HEK293T (cell line): ENCODE measurements around the gene ERCC6.
A peak's percentile ranks its signal among the peaks of the same experiment; 100 is the strongest.

ENCODE experiments used
- CTCF ChIA-PET: fragments of 350-600 bp; formaldehyde crosslinking; extraction: SDS; loops from one replicate; lab custom pipeline; 2021; ENCODE audit warnings: antibody characterized with exemption, inconsistent platforms; lab: Yijun Ruan, JAX
- POLR2A ChIA-PET: fragments of 350-600 bp; formaldehyde crosslinking; extraction: SDS; loops from one replicate; lab custom pipeline; 2020; ENCODE audit warnings: antibody characterized with exemption, inconsistent platforms; lab: Yijun Ruan, JAX
- DNase-seq: peaks from one replicate; pipeline ENCODE4 v3.0.0; 2012; ENCODE audit warnings: mixed read lengths; ENCODE audit errors: extremely low spot score
- ARNT ChIP-seq: fragments of 450-650 bp; IDR thresholded peaks from 2 replicates; pipeline ENCODE4 v1.6.1; 2017; ENCODE audit warnings: mild to moderate bottlenecking
- BHLHE40 ChIP-seq: fragments of 450-650 bp; IDR thresholded peaks from 2 replicates; pipeline ENCODE4 v1.6.1; 2016; ENCODE audit warnings: mild to moderate bottlenecking, moderate library complexity, borderline replicate concordance
- CTBP1 ChIP-seq: fragments of 450-650 bp; IDR thresholded peaks from 2 replicates; pipeline ENCODE4 v1.6.1; 2016; ENCODE audit warnings: borderline replicate concordance
- ELF4 ChIP-seq: fragments of 450-650 bp; IDR thresholded peaks from 2 replicates; pipeline ENCODE4 v1.6.1; 2017; ENCODE audit warnings: antibody characterized with exemption
- FOXA1 ChIP-seq: fragments of 450-650 bp; IDR thresholded peaks from 2 replicates; pipeline ENCODE4 v1.6.1; 2016; ENCODE audit warnings: mild to moderate bottlenecking
- FOXK2 ChIP-seq: fragments of 450-650 bp; IDR thresholded peaks from 2 replicates; pipeline ENCODE4 v1.6.1; 2016; ENCODE audit warnings: mild to moderate bottlenecking
- FOXM1 ChIP-seq: fragments of 450-650 bp; IDR thresholded peaks from 2 replicates; pipeline ENCODE4 v1.6.1; 2017; ENCODE audit warnings: mild to moderate bottlenecking, borderline replicate concordance
- HDGF ChIP-seq: fragments of 450-650 bp; IDR thresholded peaks from 2 replicates; pipeline ENCODE4 v1.6.1; 2017; ENCODE audit warnings: antibody characterized with exemption, borderline replicate concordance
- L3MBTL2 ChIP-seq: fragments of 450-650 bp; conservative IDR thresholded peaks from 2 replicates; pipeline ENCODE4 v1.6.1; 2016; ENCODE audit warnings: mild to moderate bottlenecking
- LEF1 ChIP-seq: fragments of 450-650 bp; IDR thresholded peaks from 2 replicates; pipeline ENCODE4 v1.6.1; 2017; ENCODE audit warnings: mild to moderate bottlenecking, borderline replicate concordance
- NFRKB ChIP-seq: fragments of 450-650 bp; IDR thresholded peaks from 2 replicates; pipeline ENCODE4 v1.6.1; 2016; ENCODE audit warnings: mild to moderate bottlenecking, moderate library complexity
- SP1 ChIP-seq: fragments of 450-650 bp; IDR thresholded peaks from 2 replicates; pipeline ENCODE4 v1.6.1; 2017
- SUZ12 ChIP-seq: fragments of 450-650 bp; IDR thresholded peaks from 2 replicates; pipeline ENCODE4 v1.6.1; 2016; ENCODE audit warnings: mild to moderate bottlenecking
- TARDBP ChIP-seq: fragments of 450-650 bp; IDR thresholded peaks from 2 replicates; pipeline ENCODE4 v1.6.1; 2016
- ZNF384 ChIP-seq: fragments of 450-650 bp; IDR thresholded peaks from 2 replicates; pipeline ENCODE4 v1.6.1; 2016
- TF ChIP-seq, protein P1 (sequence below): fragments of 450-650 bp; IDR thresholded peaks from 2 replicates; pipeline ENCODE4 v1.6.1; 2016

Gene ERCC6

DNA sequence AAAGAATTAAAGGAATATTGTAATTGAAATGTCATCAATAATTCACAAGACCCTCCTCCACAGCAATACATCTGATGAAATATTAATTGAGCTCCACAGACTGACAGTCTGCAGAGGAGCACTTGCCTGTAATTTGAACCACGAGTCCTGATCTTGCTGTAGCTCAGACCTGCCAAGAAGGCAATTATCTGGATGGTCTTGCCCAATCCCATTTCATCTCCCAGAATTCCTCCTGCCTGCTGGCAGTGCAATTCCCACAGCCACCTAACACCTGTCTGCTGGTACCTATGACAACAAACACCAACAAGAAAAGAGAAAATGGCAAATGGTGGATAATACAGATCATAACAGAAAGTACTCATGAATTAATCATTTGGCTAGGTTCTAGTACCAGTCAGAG is 38.5 kb downstream of the ERCC6 start:
- CTCF ChIA-PET = interaction anchor here (1.2 kb wide), 1 partner anchor 10 kb away, joined by 3 read pairs; no protein-coding TSS in a partner anchor
- TF ChIP-seq BHLHE40 (no peak), TARDBP (no peak)

GRCh38 chr10:49499305-49499851 is 39.5 kb downstream of the ERCC6 start:
- TF ChIP-seq TARDBP = no peak
- TF ChIP-seq HDGF = no peak
- TF ChIP-seq, protein P1, sequence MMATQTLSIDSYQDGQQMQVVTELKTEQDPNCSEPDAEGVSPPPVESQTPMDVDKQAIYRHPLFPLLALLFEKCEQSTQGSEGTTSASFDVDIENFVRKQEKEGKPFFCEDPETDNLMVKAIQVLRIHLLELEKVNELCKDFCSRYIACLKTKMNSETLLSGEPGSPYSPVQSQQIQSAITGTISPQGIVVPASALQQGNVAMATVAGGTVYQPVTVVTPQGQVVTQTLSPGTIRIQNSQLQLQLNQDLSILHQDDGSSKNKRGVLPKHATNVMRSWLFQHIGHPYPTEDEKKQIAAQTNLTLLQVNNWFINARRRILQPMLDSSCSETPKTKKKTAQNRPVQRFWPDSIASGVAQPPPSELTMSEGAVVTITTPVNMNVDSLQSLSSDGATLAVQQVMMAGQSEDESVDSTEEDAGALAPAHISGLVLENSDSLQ = no peak
- no peak for TF ChIP-seq FOXA1
- no peak for TF ChIP-seq ARNT
- TF ChIP-seq FOXK2 = no peak
- no peak for TF ChIP-seq LEF1
- TF ChIP-seq SUZ12 = no peak
- DNase-seq = no peak
- CTCF ChIA-PET = interaction anchor here (1.2 kb wide), 1 partner anchor 11 kb away, joined by 3 read pairs; no protein-coding TSS in a partner anchor
- POLR2A ChIA-PET = no interaction called here

More for the DNA sequence above, 38.5 kb downstream of the ERCC6 start:
- POLR2A ChIA-PET = no interaction called here
- DNase-seq = no peak

DNA sequence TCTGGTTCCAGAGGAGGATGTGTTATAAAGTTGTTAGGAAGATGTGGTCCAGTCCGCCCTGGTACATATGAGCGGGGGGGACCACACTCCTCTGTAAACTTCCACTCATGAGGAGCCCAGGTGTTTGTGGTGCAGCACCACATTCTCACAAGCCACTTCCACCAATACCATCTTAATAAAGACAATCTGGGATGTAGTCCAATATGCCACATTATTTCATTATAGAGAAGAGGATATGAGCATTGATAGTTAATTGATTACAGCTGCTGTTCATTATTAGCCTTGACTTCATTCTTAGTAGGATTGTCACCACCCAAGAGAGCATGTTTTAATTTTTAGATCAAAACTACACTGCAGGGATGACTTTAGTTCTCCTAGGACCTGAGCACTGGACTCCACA is 40.5 kb downstream of the ERCC6 start:
- no peak for DNase-seq
- TF ChIP-seq BHLHE40 (no peak), CTBP1 (no peak), L3MBTL2 (no peak), SUZ12 (no peak), ARNT (no peak), NFRKB (no peak), TARDBP (no peak), FOXM1 (no peak), SP1 (no peak), ZNF384 (no peak), HDGF (no peak), FOXK2 (no peak), FOXA1 (no peak), ELF4 (no peak), LEF1 (no peak)
- TF ChIP-seq, protein P1 = no peak
- POLR2A ChIA-PET = no interaction called here
- CTCF ChIA-PET = no interaction called here

GRCh38 chr10:49497358-49497757 is 41.6 kb downstream of the ERCC6 start:
- POLR2A ChIA-PET = no interaction called here
- DNase-seq = no peak
- TF ChIP-seq, protein P1 = no peak
- no peak for TF ChIP-seq FOXK2
- TF ChIP-seq HDGF = no peak
- TF ChIP-seq CTBP1 = no peak
- no peak for TF ChIP-seq TARDBP
- TF ChIP-seq FOXA1 = no peak
- CTCF ChIA-PET = interaction anchor here (1.2 kb wide), 1 partner anchor 15 kb away, joined by 3 read pairs; no protein-coding TSS in a partner anchor

GRCh38 chr10:49488056-49488717 is 50.7 kb downstream of the ERCC6 start:
- peak; percentile 58 for DNase-seq
- CTCF ChIA-PET = interaction anchor here (0.6 to 0.9 kb wide), 2 partner anchors 28 to 832 kb away, joined by 3 to 5 read pairs; no protein-coding TSS in a partner anchor
- POLR2A ChIA-PET = no interaction called here
- TF ChIP-seq, protein P1 = peak; percentile 96
- TF ChIP-seq ZNF384 = no peak

GRCh38 chr10:49486738-49487137 is 52.2 kb downstream of the ERCC6 start:
- TF ChIP-seq FOXA1 = no peak
- no peak for TF ChIP-seq HDGF
- TF ChIP-seq SP1 = no peak
- no peak for TF ChIP-seq ARNT
- no peak for TF ChIP-seq NFRKB
- TF ChIP-seq FOXM1 = no peak
- TF ChIP-seq SUZ12 = no peak
- TF ChIP-seq TARDBP = no peak
- TF ChIP-seq BHLHE40 = no peak
- no peak for TF ChIP-seq ELF4
- TF ChIP-seq, protein P1 = no peak
- no peak for TF ChIP-seq LEF1
- TF ChIP-seq L3MBTL2 = no peak
- no peak for TF ChIP-seq ZNF384
- no peak for TF ChIP-seq FOXK2
- no peak for DNase-seq
- ChIA-PET POLR2A (no interaction called here), CTCF (no interaction called here)
